Omental fat pad (tissue), 4 donors: ENCODE data around the gene ARAF. TPM values are rescaled to one million over a fixed set of nuclear protein-coding genes. Genes with fewer than 3 reads are reported as not detected.

Experiments
- ATAC-seq: fragments of 150-250 bp; one replicate; pipeline ENCODE4 v1.9.1; 2016; ENCODE audit warnings: mild to moderate bottlenecking, moderate library complexity; ENCODE audit not compliant: low FRiP score
- DNase-seq: peaks from one replicate; pipeline ENCODE4 v3.0.0-alpha.2; 2019; ENCODE audit warnings: low spot score
- CTCF ChIP-seq, 3 donors: fragments of 450-650 bp; IDR thresholded peaks; one replicate each; pipeline ENCODE4 v1.5.1; 2016 to 2017; ENCODE audit warnings: antibody characterized with exemption in 3 of 3, mild to moderate bottlenecking in 3 of 3, moderate library complexity in 2 of 3
- total RNA-seq, 4 donors: library from RNA; depleted of rRNA; stranded (reverse); fragments of >200 nt; gene quantifications; one replicate each; pipeline ENCODE4 v1.1.0, GENCODE V29; 2016

The ARAF gene
- total RNA-seq, 4 donors from 2014 or later = 31.2 to 43.8 (median 38.9) TPM

- ATAC-seq (no peak), DNase-seq (no peak)
- no peak for TF ChIP-seq CTCF (IDR thresholded peaks at IDR 0.05)
Observed at GRCh38 chrX:47566841-47567240, 5.8 kb downstream of the ARAF start.

GRCh38 chrX:47568656-47569295 is 7.8 kb downstream of the ARAF start:
- ATAC-seq = no peak
- TF ChIP-seq CTCF (IDR thresholded peaks at IDR 0.05) = no peak

GRCh38 chrX:47570794-47571193 is 9.8 kb downstream of the ARAF start:
- DNase-seq = no peak
- no peak for ATAC-seq
- no peak for TF ChIP-seq CTCF (IDR thresholded peaks at IDR 0.05)

More at GRCh38 chrX:47568656-47569295, 7.8 kb downstream of the ARAF start:
- no peak for DNase-seq

GRCh38 chrX:47571215-47571614 is 10.2 kb downstream of the ARAF start:
- no peak for DNase-seq
- ATAC-seq = no peak
- no peak for TF ChIP-seq CTCF (IDR thresholded peaks at IDR 0.05)

- no peak for DNase-seq
- TF ChIP-seq CTCF (IDR thresholded peaks at IDR 0.05) = no peak
- no peak for ATAC-seq
Observed at GRCh38 chrX:47571896-47572295, 10.9 kb downstream of the ARAF start.

GRCh38 chrX:47572773-47573340 is 11.9 kb downstream of the ARAF start:
- ATAC-seq (peak; percentile 28), DNase-seq (no peak)
- no peak for TF ChIP-seq CTCF (IDR thresholded peaks at IDR 0.05)
